Panc1 (cell line): Measurements from ENCODE around the gene EPHA10. TPM values are rescaled to one million over a fixed set of nuclear protein-coding genes. Genes with fewer than 3 reads are reported as not detected.

Source experiments
- ATAC-seq: fragments of 200-7000 bp; cut with Tn5 transposase; 2 replicates; pipeline ENCODE4 v1.9.1; 2020; ENCODE audit warnings: mild to moderate bottlenecking, moderate library complexity
- BruUV-seq: library from RNA; stranded (reverse); fragments of 400-500 nt; replicated peaks from 2 replicates; lab custom pipeline; 2021; lab: Mats Ljungman, UMichigan
- CTCF ChIA-PET: fragments of 300-600 bp; sonication (Branson Sonifier 250); formaldehyde crosslinking; loops from one replicate; lab custom pipeline; 2022; ENCODE audit warnings: antibody characterized with exemption; lab: Charles Lee
- POLR2A ChIA-PET: fragments of 300-600 bp; sonication (Branson Sonifier 250); formaldehyde crosslinking; loops from one replicate; lab custom pipeline; 2022; ENCODE audit warnings: antibody characterized with exemption; lab: Charles Lee
- DNase-seq: peaks from one replicate; pipeline ENCODE4 v3.0.0-alpha.2; 2010; ENCODE audit warnings: low read depth, low spot score
- H3K27ac ChIP-seq: 2 replicates; pipeline ENCODE4 v1.5.1; 2011; ENCODE audit warnings: mild to moderate bottlenecking, low read length, inconsistent platforms
- H3K27me3 ChIP-seq: fragments of 200-500 bp; sonication (Bioruptor generic); 2 replicates; pipeline ENCODE4 v1.6.0; 2014; ENCODE audit warnings: low read length, inconsistent platforms; ENCODE audit not compliant: control insufficient read depth, insufficient read depth
- H3K36me3 ChIP-seq: fragments of 200-500 bp; sonication (Bioruptor generic); 2 replicates; pipeline ENCODE4 v1.5.1; 2014; ENCODE audit warnings: inconsistent platforms, mild to moderate bottlenecking, low read length, moderate library complexity; ENCODE audit not compliant: control insufficient read depth, insufficient read depth
- H3K4me1 ChIP-seq: 2 replicates; pipeline ENCODE4 v1.5.1; 2011; ENCODE audit warnings: inconsistent platforms, mild to moderate bottlenecking, low read length, moderate library complexity; ENCODE audit not compliant: control insufficient read depth, insufficient read depth
- H3K4me3 ChIP-seq, 2 experiments: 2 replicates each; pipeline ENCODE4 v1.5.1; 2011 to 2012; ENCODE audit warnings: low read depth in 2 of 2, low read length in 2 of 2, mild to moderate bottlenecking in 2 of 2, inconsistent platforms in 1 of 2, moderate library complexity in 1 of 2
- H3K9me3 ChIP-seq: fragments of 200-500 bp; sonication (Bioruptor generic); 2 replicates; pipeline ENCODE4 v1.5.1; 2014; ENCODE audit warnings: low read depth, mild to moderate bottlenecking, inconsistent platforms, low read length, moderate library complexity; ENCODE audit not compliant: control insufficient read depth, insufficient read depth
- CTCF ChIP-seq: fragments of 450-650 bp; IDR thresholded peaks from 2 replicates; pipeline ENCODE4 v1.5.1; 2017; ENCODE audit warnings: mild to moderate bottlenecking
- POLR2AphosphoS5 ChIP-seq: IDR thresholded peaks from 2 replicates; pipeline ENCODE4 v1.6.1; 2012; ENCODE audit warnings: mild to moderate bottlenecking, low read depth, low read length, moderate library complexity
- REST ChIP-seq, 2 experiments: IDR thresholded peaks; 2 replicates each; pipeline ENCODE4 v1.6.1; 2011 to 2012; ENCODE audit warnings: low read depth in 2 of 2, control low read depth in 1 of 2, low read length in 1 of 2, mild to moderate bottlenecking in 1 of 2, moderate library complexity in 1 of 2; ENCODE audit not compliant: insufficient read depth in 1 of 2
- SIN3A ChIP-seq: IDR thresholded peaks from 2 replicates; pipeline ENCODE4 v1.6.1; 2012; ENCODE audit warnings: low read depth, mild to moderate bottlenecking, low read length, moderate library complexity, borderline replicate concordance; ENCODE audit not compliant: insufficient read depth
- TCF7L2 ChIP-seq: IDR thresholded peaks from 2 replicates; pipeline ENCODE4 v1.6.1; 2011; ENCODE audit warnings: mild to moderate bottlenecking, low read depth, low read length, inconsistent platforms
- in situ Hi-C: cut with HindIII; loops from 2 replicates; pipeline ENCODE4 v1.10.0; 2016; ENCODE audit warnings: low sequenced_read_pairs, low pct_unique_long_range_greater_than_20kb
- intact Hi-C: fragments of 100-400 bp; cut with micrococcal nuclease; formaldehyde crosslinking; loops from one replicate; pipeline ENCODE4 v1.10.0; 2022; ENCODE audit not compliant: unreplicated experiment
- total RNA-seq: library from RNA; stranded (reverse); gene quantifications from one replicate; pipeline ENCODE4 v1.2.1, GENCODE V29; 2021; ENCODE audit not compliant: unreplicated experiment

Gene EPHA10
- total RNA-seq, 1 experiment from 2014 or later = 2.8 TPM

- intact Hi-C loops = no loop called here
- no TSS peak for BruUV-seq
- no peak for ATAC-seq
Observed at GRCh38 chr1:37759451-37759850, 5.5 kb downstream of the EPHA10 start.

GRCh38 chr1:37755951-37756560 is 8.9 kb downstream of the EPHA10 start:
- no peaks in the 10 kb centered on the region for H3K9me3 ChIP-seq
- intact Hi-C loops = no loop called here
- H3K4me3 ChIP-seq = no peak overlapping the region
- no peaks in the 10 kb centered on the region for H3K4me1 ChIP-seq
- H3K27me3 ChIP-seq = peaks cover 11% of the 10 kb centered on the region
- H3K27ac ChIP-seq = no peak overlapping the region
- in situ Hi-C loops = no loop called here
- no peaks in the 10 kb centered on the region for H3K36me3 ChIP-seq
- BruUV-seq = no TSS peak
- ChIA-PET POLR2A (no interaction called here), CTCF (no interaction called here)
- no peak for TF ChIP-seq CTCF
- no peak for TF ChIP-seq TCF7L2
- no peak for TF ChIP-seq SIN3A
- TF ChIP-seq POLR2AphosphoS5 = no peak
- TF ChIP-seq REST (IDR thresholded peaks at IDR 0.05; ENCODE audit: insufficient read depth in 1 of 2, low read depth in 2 of 2, low read length in 1 of 2) = no peak
- DNase-seq (no peak), ATAC-seq (no peak)

More at GRCh38 chr1:37759451-37759850, 5.5 kb downstream of the EPHA10 start:
- Histone ChIP-seq H3K9me3 (no peaks in the 10 kb centered on the region), H3K27me3 (peaks cover 23% of the 10 kb centered on the region), H3K36me3 (no peaks in the 10 kb centered on the region), H3K4me1 (peaks cover 2% of the 10 kb centered on the region; the same call in 1 of the 2 replicates), H3K27ac (no peak overlapping the region), H3K4me3 (no peak overlapping the region)
- no peak for DNase-seq
- in situ Hi-C loops = no loop called here
- TF ChIP-seq CTCF (no peak), POLR2AphosphoS5 (no peak), TCF7L2 (no peak), SIN3A (no peak), REST (IDR thresholded peaks at IDR 0.05; ENCODE audit: insufficient read depth in 1 of 2, low read depth in 2 of 2, low read length in 1 of 2) (no peak)
- ChIA-PET POLR2A (interaction anchor here (0.5 kb wide), 1 partner anchor 38 kb away, joined by 4 read pairs; no protein-coding TSS in a partner anchor), CTCF (no interaction called here)
